ENCODE measurements around the gene TFDP2. TPM values are rescaled to one million over a fixed set of nuclear protein-coding genes. Genes with fewer than 3 reads are reported as not detected.

Gene TFDP2
- total RNA-seq, 4 donors from 2014 or later, result 38.0 to 95.4 (median 65.4) TPM

GRCh38 chr3:142118911-142119310, 30.4 kb downstream of the TFDP2 start:
- Histone ChIP-seq H3K9me3 (no peaks in the 10 kb centered on the region), H3K36me3 (no peaks in the 10 kb centered on the region), H3K27ac (no peak overlapping the region), H3K27me3 (no peaks in the 10 kb centered on the region), H3K4me3 (no peak overlapping the region), H3K4me1 (no peaks in the 10 kb centered on the region)
- DNase-seq, result no peak
- no peak for TF ChIP-seq POLR2A (IDR thresholded peaks at IDR 0.05)
- TF ChIP-seq CTCF (IDR thresholded peaks at IDR 0.05), result no peak

- H3K36me3 ChIP-seq, result no peaks in the 10 kb centered on the region
- H3K9me3 ChIP-seq, result no peaks in the 10 kb centered on the region
- TF ChIP-seq POLR2A (IDR thresholded peaks at IDR 0.05) (no peak), CTCF (IDR thresholded peaks at IDR 0.05) (no peak)
- H3K27ac ChIP-seq, result no peak overlapping the region
- H3K4me1 ChIP-seq, result no peaks in the 10 kb centered on the region
- DNase-seq, result no peak
- H3K27me3 ChIP-seq, result no peaks in the 10 kb centered on the region
- H3K4me3 ChIP-seq, result no peak overlapping the region
These were observed 32.1 kb downstream of the TFDP2 start for GRCh38 chr3:142117056-142117851.

- Histone ChIP-seq H3K4me3 (no peak overlapping the region), H3K27ac (no peak overlapping the region), H3K9me3 (no peaks in the 10 kb centered on the region), H3K4me1 (no peaks in the 10 kb centered on the region), H3K27me3 (no peaks in the 10 kb centered on the region), H3K36me3 (no peaks in the 10 kb centered on the region)
- no peak for TF ChIP-seq POLR2A (IDR thresholded peaks at IDR 0.05)
- no peak for TF ChIP-seq CTCF (IDR thresholded peaks at IDR 0.05)
- DNase-seq, result no peak
These were observed 33.3 kb downstream of the TFDP2 start for GRCh38 chr3:142115867-142116668.

GRCh38 chr3:142112601-142113000, 36.7 kb downstream of the TFDP2 start:
- TF ChIP-seq POLR2A (IDR thresholded peaks at IDR 0.05), result no peak
- no peak for TF ChIP-seq CTCF (IDR thresholded peaks at IDR 0.05)
- Histone ChIP-seq H3K27ac (no peak overlapping the region), H3K4me3 (no peak overlapping the region), H3K27me3 (no peaks in the 10 kb centered on the region), H3K36me3 (no peaks in the 10 kb centered on the region), H3K9me3 (no peaks in the 10 kb centered on the region), H3K4me1 (no peaks in the 10 kb centered on the region)
- DNase-seq, result no peak

- no peaks in the 10 kb centered on the region for H3K4me1 ChIP-seq
- no peaks in the 10 kb centered on the region for H3K27me3 ChIP-seq
- H3K36me3 ChIP-seq, result no peaks in the 10 kb centered on the region
- no peak for DNase-seq
- no peaks in the 10 kb centered on the region for H3K9me3 ChIP-seq
- TF ChIP-seq POLR2A (IDR thresholded peaks at IDR 0.05) (no peak), CTCF (IDR thresholded peaks at IDR 0.05) (no peak)
- H3K4me3 ChIP-seq, result no peak overlapping the region
- H3K27ac ChIP-seq, result no peak overlapping the region
These were observed 42.8 kb downstream of the TFDP2 start for GRCh38 chr3:142106548-142106947.
